HG03457 (cell line): Measurements from ENCODE around the gene OR10H1.
"Not testable (repeated sequence)": the region's sequence is repeated elsewhere in the genome, so short reads cannot be mapped to it uniquely, and the experiment has no call there.

Source experiments
- ATAC-seq: cut with Tn5 transposase; IDR thresholded peaks from one replicate; pipeline ENCODE4 v1.9.1; 2021; ENCODE audit warnings: moderate number of reproducible peaks; ENCODE audit not compliant: unreplicated experiment

OR10H1 gene

GRCh38 chr19:15776264-15776663, 39.2 kb downstream of the OR10H1 start:
- ATAC-seq = no peak

- ATAC-seq = no peak
These were observed 40.2 kb downstream of the OR10H1 start for GRCh38 chr19:15775249-15775648.

GRCh38 chr19:15774159-15774558, 41.3 kb downstream of the OR10H1 start:
- ATAC-seq = not testable (repeated sequence)

- no peak for ATAC-seq
These were observed 45.9 kb downstream of the OR10H1 start for GRCh38 chr19:15769586-15769985.

GRCh38 chr19:15759962-15760565, 55.4 kb downstream of the OR10H1 start:
- no peak for ATAC-seq

- no peak for ATAC-seq
These were observed 57.1 kb downstream of the OR10H1 start for GRCh38 chr19:15758379-15758778.
